ENCODE results near the gene GEMIN5. TPM values are rescaled to one million over a fixed set of nuclear protein-coding genes. Genes with fewer than 3 reads are reported as not detected.

GEMIN5 gene
- total and polyA plus RNA-seq, 2 of the 13 experiments (the other 11 are each of a cell fraction or from before 2014, with no cell fraction given) = 6.6 to 28.6 TPM

- TF ChIP-seq ZNF704 (CRISPR knock-in tag; IDR thresholded peaks at IDR 0.05; ENCODE audit: borderline replicate concordance) = peak; percentile 84; the same call in 1 of the 2 replicates
- peak; percentile 12; the same call in 1 of the 2 replicates for TF ChIP-seq ETV5 (CRISPR knock-in tag; IDR thresholded peaks at IDR 0.05; ENCODE audit: borderline replicate concordance)
- no peak for TF ChIP-seq CTCF (CRISPR knock-in tag; IDR thresholded peaks at IDR 0.05)
- TF ChIP-seq TBL1XR1 (IDR thresholded peaks at IDR 0.05; ENCODE audit: borderline replicate concordance, low read length, partially characterized antibody) = no peak
- TF ChIP-seq RELA (CRISPR knock-in tag; IDR thresholded peaks at IDR 0.05) = no peak
- TF ChIP-seq GLMP (CRISPR knock-in tag; IDR thresholded peaks at IDR 0.05; ENCODE audit: borderline replicate concordance) = no peak
- peak in 1 of 2 experiments; percentile 62; a peak in 2 of 4 replicates for TF ChIP-seq KLF16 (CRISPR knock-in tag; IDR thresholded peaks at IDR 0.05)
- peak; percentile 26; the same call in 1 of the 2 replicates for TF ChIP-seq ZFP90 (CRISPR knock-in tag; IDR thresholded peaks at IDR 0.05; ENCODE audit: borderline replicate concordance)
- 0 out of 2 replicates have a peak, but pooled peaks have one; percentile 19 for TF ChIP-seq ZNF652 (CRISPR knock-in tag; IDR thresholded peaks at IDR 0.05; ENCODE audit: borderline replicate concordance, low read depth)
- no peak for TF ChIP-seq BCLAF1 (IDR thresholded peaks at IDR 0.05)
- 0 out of 2 replicates have a peak, but pooled peaks have one; percentile 39 for TF ChIP-seq ZNF607 (CRISPR knock-in tag; IDR thresholded peaks at IDR 0.05; ENCODE audit: borderline replicate concordance)
- peak in 1 of 2 experiments; percentile 72; a peak in 3 of 4 replicates for TF ChIP-seq HMGXB4 (CRISPR knock-in tag; IDR thresholded peaks at IDR 0.05; ENCODE audit: borderline replicate concordance in 1 of 2, low read depth in 1 of 2)
- 0 out of 2 replicates have a peak, but pooled peaks have one; percentile 63 for TF ChIP-seq ZNF550 (CRISPR knock-in tag; IDR thresholded peaks at IDR 0.05; ENCODE audit: borderline replicate concordance)
- no peak for TF ChIP-seq ZBTB14 (CRISPR knock-in tag; IDR thresholded peaks at IDR 0.05)
- TF ChIP-seq ZFY (CRISPR knock-in tag; IDR thresholded peaks at IDR 0.05) = peak; percentile 77
- no peak for TF ChIP-seq ZBTB8A (CRISPR knock-in tag; IDR thresholded peaks at IDR 0.05; ENCODE audit: borderline replicate concordance, low read depth)
These were observed 3.0 kb upstream of the GEMIN5 start, which contains the start of gene MRPL22 (continued) for GRCh38 chr5:154940772-154941620.

Measured in HepG2 (cell line).